HEK293 (cell line): ENCODE results near the gene IFNGR1.
"Not testable (repeated sequence)": the region's sequence is repeated elsewhere in the genome, so short reads cannot be mapped to it uniquely, and the experiment has no call there.

Source experiments
- CTCF ChIA-PET: fragments of 350-600 bp; formaldehyde crosslinking; extraction: SDS; loops from one replicate; lab custom pipeline; 2021; ENCODE audit warnings: antibody characterized with exemption; lab: Yijun Ruan, JAX
- POLR2A ChIA-PET: fragments of 300-600 bp; formaldehyde crosslinking; extraction: SDS; loops from one replicate; lab custom pipeline; 2020; ENCODE audit warnings: antibody characterized with exemption, inconsistent platforms; lab: Yijun Ruan, JAX
- H3K27ac ChIP-seq: fragments of 200-500 bp; sonication (Bioruptor generic); 2 replicates; pipeline ENCODE4 v1.5.1; 2014; ENCODE audit warnings: low read depth, low read length, control low read depth, inconsistent platforms; ENCODE audit errors: extremely low read depth
- H3K36me3 ChIP-seq, 2 experiments: fragments of 200-500 bp in 1 of 2; sonication (Bioruptor generic) in 1 of 2; 1 replicate in 1 of 2; 2 replicates in 1 of 2; pipeline ENCODE4 v1.5.1; 2014 to 2017; ENCODE audit warnings: inconsistent platforms in 2 of 2, low read length in 2 of 2; ENCODE audit not compliant: control insufficient read depth in 2 of 2, insufficient read depth in 1 of 2
- H3K4me1 ChIP-seq: fragments of 200-500 bp; sonication (Bioruptor generic); 2 replicates; pipeline ENCODE4 v1.5.1; 2014; ENCODE audit warnings: mild to moderate bottlenecking, low read length, inconsistent platforms; ENCODE audit not compliant: control insufficient read depth, insufficient read depth
- H3K4me3 ChIP-seq: 2 replicates; pipeline ENCODE4 v1.5.1; 2011; ENCODE audit warnings: low read depth, mild to moderate bottlenecking, control low read depth, low read length, moderate library complexity
- H3K9me3 ChIP-seq: fragments of 200-500 bp; sonication (Bioruptor generic); 2 replicates; pipeline ENCODE4 v1.5.1; 2014; ENCODE audit warnings: low read depth, low read length, inconsistent platforms; ENCODE audit not compliant: control insufficient read depth, insufficient read depth
- GLI2 ChIP-seq: fragments of 450-650 bp; formaldehyde crosslinking; IDR thresholded peaks from 2 replicates; pipeline ENCODE4; 2017; ENCODE audit warnings: missing biosample characterization, missing genetic modification characterization, low read depth, borderline replicate concordance
- KLF16 ChIP-seq: fragments of 450-650 bp; formaldehyde crosslinking; IDR thresholded peaks from 2 replicates; pipeline ENCODE4 v1.5.1; 2017; ENCODE audit warnings: missing biosample characterization, missing genetic modification characterization
- MYNN ChIP-seq: fragments of 450-650 bp; formaldehyde crosslinking; IDR thresholded peaks from 2 replicates; pipeline ENCODE4 v1.5.1; 2016; ENCODE audit warnings: missing biosample characterization, missing genetic modification characterization, borderline replicate concordance
- PBX3 ChIP-seq: sonication (generic); formaldehyde crosslinking; IDR thresholded peaks from 2 replicates; pipeline ENCODE4 v1.8.1; 2022; ENCODE audit warnings: mild to moderate bottlenecking, moderate library complexity, missing genetic modification reagents
- RBAK ChIP-seq: fragments of 450-650 bp; formaldehyde crosslinking; IDR thresholded peaks from 2 replicates; pipeline ENCODE4 v1.5.1; 2016; ENCODE audit warnings: missing biosample characterization, missing genetic modification characterization
- SETDB1 ChIP-seq: IDR thresholded peaks from one replicate; pipeline ENCODE4 v1.6.1; 2017; ENCODE audit warnings: mild to moderate bottlenecking, low read length, moderate library complexity, mixed read lengths; ENCODE audit not compliant: insufficient read length
- TRIM28 ChIP-seq: IDR thresholded peaks from 2 replicates; pipeline ENCODE4 v1.6.1; 2011; ENCODE audit warnings: low read length, control low read depth, borderline replicate concordance
- ZBTB21 ChIP-seq: fragments of 450-650 bp; formaldehyde crosslinking; IDR thresholded peaks from 2 replicates; pipeline ENCODE4 v1.5.1; 2017; ENCODE audit warnings: missing biosample characterization, missing genetic modification characterization
- ZFP37 ChIP-seq: fragments of 450-650 bp; formaldehyde crosslinking; IDR thresholded peaks from 2 replicates; pipeline ENCODE4 v1.5.1; 2016; ENCODE audit warnings: missing biosample characterization, missing genetic modification characterization
- ZNF112 ChIP-seq: fragments of 450-650 bp; formaldehyde crosslinking; IDR thresholded peaks from 2 replicates; pipeline ENCODE4 v1.5.0; 2017; ENCODE audit warnings: missing biosample characterization, missing genetic modification characterization
- ZNF202 ChIP-seq: fragments of 450-650 bp; formaldehyde crosslinking; IDR thresholded peaks from 2 replicates; pipeline ENCODE4 v1.5.1; 2016; ENCODE audit warnings: missing biosample characterization, missing genetic modification characterization, borderline replicate concordance
- ZNF214 ChIP-seq: fragments of 450-650 bp; formaldehyde crosslinking; IDR thresholded peaks from 2 replicates; pipeline ENCODE4 v1.5.1; 2017; ENCODE audit warnings: missing biosample characterization, mild to moderate bottlenecking, missing genetic modification characterization, borderline replicate concordance
- ZNF221 ChIP-seq: fragments of 450-650 bp; formaldehyde crosslinking; IDR thresholded peaks from 2 replicates; pipeline ENCODE4 v1.5.1; 2017; ENCODE audit warnings: missing biosample characterization, missing genetic modification characterization, borderline replicate concordance
- ZNF223 ChIP-seq: fragments of 450-650 bp; formaldehyde crosslinking; IDR thresholded peaks from 2 replicates; pipeline ENCODE4 v1.5.1; 2016; ENCODE audit warnings: missing biosample characterization, missing genetic modification characterization
- ZNF248 ChIP-seq: fragments of 450-650 bp; formaldehyde crosslinking; IDR thresholded peaks from 2 replicates; pipeline ENCODE4 v1.5.1; 2017; ENCODE audit warnings: missing biosample characterization, missing genetic modification characterization
- ZNF26 ChIP-seq: fragments of 450-650 bp; formaldehyde crosslinking; IDR thresholded peaks from 2 replicates; pipeline ENCODE4 v1.5.1; 2016; ENCODE audit warnings: missing biosample characterization, missing genetic modification characterization
- ZNF423 ChIP-seq: fragments of 450-650 bp; formaldehyde crosslinking; IDR thresholded peaks from 2 replicates; pipeline ENCODE4 v1.5.1; 2016; ENCODE audit warnings: missing biosample characterization, missing genetic modification characterization
- ZNF473 ChIP-seq: fragments of 450-650 bp; formaldehyde crosslinking; IDR thresholded peaks from 2 replicates; pipeline ENCODE4 v1.5.1; 2017; ENCODE audit warnings: missing biosample characterization, missing genetic modification characterization
- ZNF549 ChIP-seq: fragments of 450-650 bp; IDR thresholded peaks from 2 replicates; pipeline ENCODE4 v1.5.1; 2018; ENCODE audit warnings: missing biosample characterization, missing genetic modification characterization, mild to moderate bottlenecking, inconsistent platforms, moderate library complexity
- ZNF629 ChIP-seq: fragments of 450-650 bp; formaldehyde crosslinking; IDR thresholded peaks from 2 replicates; pipeline ENCODE4 v1.5.1; 2017; ENCODE audit warnings: missing biosample characterization, missing genetic modification characterization
- ZNF707 ChIP-seq: fragments of 450-650 bp; formaldehyde crosslinking; IDR thresholded peaks from 2 replicates; pipeline ENCODE4 v1.5.1; 2016; ENCODE audit warnings: missing biosample characterization, missing genetic modification characterization
- ZSCAN23 ChIP-seq: fragments of 450-650 bp; formaldehyde crosslinking; IDR thresholded peaks from 2 replicates; pipeline ENCODE4 v1.5.1; 2016; ENCODE audit warnings: missing biosample characterization, missing genetic modification characterization
- TF ChIP-seq, protein P1 (sequence below): fragments of 450-650 bp; formaldehyde crosslinking; IDR thresholded peaks from 2 replicates; pipeline ENCODE4 v1.5.1; 2016; ENCODE audit warnings: missing biosample characterization, missing genetic modification characterization

IFNGR1 gene

GRCh38 chr6:137254966-137255365 lies 35.8 kb upstream of the IFNGR1 start:
- Histone ChIP-seq H3K9me3 (no peaks in the 10 kb centered on the region), H3K27ac (no peak overlapping the region), H3K4me1 (no peaks in the 10 kb centered on the region), H3K36me3 (no peaks in the 10 kb centered on the region), H3K4me3 (no peak overlapping the region)
- ChIA-PET POLR2A (no interaction called here), CTCF (interaction anchor here (0.7 to 0.9 kb wide), 3 partner anchors 15 to 414 kb away, joined by 3 read pairs; no protein-coding TSS in a partner anchor)
- TF ChIP-seq ZBTB21 (tag by site-specific recombination) = no peak
- no peak for TF ChIP-seq ZNF26 (tag by site-specific recombination)
- no peak for TF ChIP-seq KLF16 (tag by site-specific recombination)
- TF ChIP-seq ZNF473 = no peak
- no peak for TF ChIP-seq ZNF549
- TF ChIP-seq RBAK = no peak
- no peak for TF ChIP-seq ZSCAN23
- TF ChIP-seq ZNF707 = no peak
- TF ChIP-seq ZNF223 (tag by site-specific recombination) = no peak
- no peak for TF ChIP-seq ZNF629 (tag by site-specific recombination)
- TF ChIP-seq, protein P1, sequence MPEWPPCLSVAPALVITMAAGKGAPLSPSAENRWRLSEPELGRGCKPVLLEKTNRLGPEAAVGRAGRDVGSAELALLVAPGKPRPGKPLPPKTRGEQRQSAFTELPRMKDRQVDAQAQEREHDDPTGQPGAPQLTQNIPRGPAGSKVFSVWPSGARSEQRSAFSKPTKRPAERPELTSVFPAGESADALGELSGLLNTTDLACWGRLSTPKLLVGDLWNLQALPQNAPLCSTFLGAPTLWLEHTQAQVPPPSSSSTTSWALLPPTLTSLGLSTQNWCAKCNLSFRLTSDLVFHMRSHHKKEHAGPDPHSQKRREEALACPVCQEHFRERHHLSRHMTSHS (tag by site-specific recombination) = no peak
- TF ChIP-seq ZNF221 = no peak
- no peak for TF ChIP-seq TRIM28
- no peak for TF ChIP-seq ZNF202 (tag by site-specific recombination)
- no peak for TF ChIP-seq ZNF248
- no peak for TF ChIP-seq PBX3 (CRISPR knock-in tag)
- TF ChIP-seq ZNF214 (tag by site-specific recombination) = no peak
- TF ChIP-seq ZNF112 (tag by site-specific recombination) = no peak
- TF ChIP-seq ZFP37 (tag by site-specific recombination) = no peak

GRCh38 chr6:137254430-137254829 lies 35.2 kb upstream of the IFNGR1 start:
- H3K36me3 ChIP-seq, CTCF ChIA-PET, H3K4me3 ChIP-seq, H3K9me3 ChIP-seq, H3K27ac ChIP-seq: not testable (repeated sequence)
- POLR2A ChIA-PET = interaction anchor here (0.7 kb wide), 1 partner anchor 314 kb away, joined by 4 read pairs; no protein-coding TSS in a partner anchor
- TF ChIP-seq SETDB1 = peak; percentile 40
- TF ChIP-seq, all 188 proteins: peak for 1; not testable (repeated sequence) for 187
- H3K4me1 ChIP-seq = not testable (repeated sequence)

- CTCF ChIA-PET = interaction anchor here (0.6 kb wide), 2 partner anchors 314 to 1559 kb away, joined by 3 to 4 read pairs; no protein-coding TSS in a partner anchor
- POLR2A ChIA-PET = interaction anchor here (0.5 kb wide), 1 partner anchor 102 kb away, joined by 4 read pairs; no protein-coding TSS in a partner anchor
These were observed 29.5 kb upstream of the IFNGR1 start for GRCh38 chr6:137248702-137249101.

More at GRCh38 chr6:137248702-137249101, 29.5 kb upstream of the IFNGR1 start:
- no peaks in the 10 kb centered on the region for H3K9me3 ChIP-seq
- no peaks in the 10 kb centered on the region for H3K36me3 ChIP-seq
- TF ChIP-seq ZNF707 = no peak
- TF ChIP-seq ZNF423 (tag by site-specific recombination) = no peak
- TF ChIP-seq MYNN (tag by site-specific recombination) = no peak
- no peak for TF ChIP-seq GLI2 (tag by site-specific recombination)
- H3K4me3 ChIP-seq = no peak overlapping the region
- H3K27ac ChIP-seq = no peak overlapping the region
- H3K4me1 ChIP-seq = no peaks in the 10 kb centered on the region
